K562 (cell line): ENCODE results near the gene TESK2. TPM values are rescaled to one million over a fixed set of nuclear protein-coding genes. Genes with fewer than 3 reads are reported as not detected.
A peak's percentile ranks its signal among the peaks of the same experiment; 100 is the strongest.

Experiments used
- AFF4 ChIP-seq: sonication (generic); formaldehyde crosslinking; IDR thresholded peaks from 2 replicates; pipeline ENCODE4 v1.8.0; 2023; ENCODE audit warnings: mild to moderate bottlenecking, missing genetic modification reagents
- CSDE1 ChIP-seq, 2 experiments: fragments of 450-650 bp; IDR thresholded peaks; 2 replicates each; pipeline ENCODE4 v1.6.1; 2016; ENCODE audit warnings: mild to moderate bottlenecking in 1 of 2
- FIP1L1 ChIP-seq: fragments of 200-400 bp; formaldehyde crosslinking; IDR thresholded peaks from 2 replicates; pipeline ENCODE4 v1.6.1; 2018; ENCODE audit warnings: mild to moderate bottlenecking, low read depth, low read length; ENCODE audit not compliant: poor library complexity, severe bottlenecking
- KDM2B ChIP-seq: fragments of 250-450 bp; sonication (Bioruptor Pico); IDR thresholded peaks from 2 replicates; pipeline ENCODE4 v1.8.0; 2021; ENCODE audit warnings: mild to moderate bottlenecking, moderate library complexity
- MEF2A ChIP-seq: IDR thresholded peaks from 2 replicates; pipeline ENCODE4 v1.6.1; 2011; ENCODE audit warnings: low read depth, mild to moderate bottlenecking, low read length, moderate library complexity; ENCODE audit not compliant: control insufficient read depth
- MGA ChIP-seq: fragments of 450-650 bp; IDR thresholded peaks from 2 replicates; pipeline ENCODE4 v1.6.1; 2016; ENCODE audit warnings: mild to moderate bottlenecking, moderate library complexity
- NCOA4 ChIP-seq: fragments of 450-650 bp; IDR thresholded peaks from 2 replicates; pipeline ENCODE4 v1.6.1; 2018; ENCODE audit warnings: mild to moderate bottlenecking; ENCODE audit not compliant: partially characterized antibody
- PHB2 ChIP-seq: fragments of 450-650 bp; IDR thresholded peaks from 2 replicates; pipeline ENCODE4 v1.6.1; 2017; ENCODE audit warnings: low read depth
- RNF2 ChIP-seq: sonication (generic); IDR thresholded peaks from 2 replicates; pipeline ENCODE4 v1.6.1; 2016
- SIN3A ChIP-seq, 2 experiments: fragments of 150-350 bp in 1 of 2; IDR thresholded peaks; 2 replicates each; pipeline ENCODE4 v1.6.1; 2011 to 2016; ENCODE audit warnings: borderline replicate concordance in 2 of 2, low read depth in 2 of 2, low read length in 2 of 2, mild to moderate bottlenecking in 2 of 2, moderate library complexity in 2 of 2; ENCODE audit not compliant: control insufficient read depth in 1 of 2
- SRSF3 ChIP-seq: fragments of 200-400 bp; formaldehyde crosslinking; IDR thresholded peaks from 2 replicates; pipeline ENCODE4 v1.6.1; 2016; ENCODE audit warnings: mild to moderate bottlenecking, low read length, moderate library complexity; ENCODE audit not compliant: insufficient read depth
- ZNF785 ChIP-seq: fragments of 250-450 bp; sonication (Bioruptor Pico); IDR thresholded peaks from 2 replicates; pipeline ENCODE4 v1.4.0; 2020; ENCODE audit warnings: mild to moderate bottlenecking
- polyA plus RNA-seq, 8 experiments: library from polyadenylated mRNA; depleted of rRNA in 4 of 8; stranded (reverse) in 5 of 8; unstranded in 3 of 8; fragments of >200 nt; fragmentation: Nextera tagmentation in 2 of 8; fragmentation: Illumina TruSeq in 1 of 8; extraction: Ambion mirVana in 2 of 8; extraction: Trizol in 1 of 8; gene quantifications; 2 replicates each; pipeline versions ENCODE4 v1.2.1 to v1.2.3, GENCODE V29; 2011 to 2014; ENCODE audit warnings: inconsistent platforms in 1 of 8, missing spikeins in 1 of 8
- total RNA-seq, 7 experiments: library from RNA; depleted of rRNA in 6 of 7; stranded (reverse); fragments of >200 nt in 6 of 7; fragmentation: Illumina TruSeq in 2 of 7; extraction: Trizol in 2 of 7; gene quantifications; 2 replicates each; pipeline versions ENCODE4 v1.2.1 to v1.2.3, GENCODE V29; 2011 to 2021; ENCODE audit warnings: low replicate concordance in 1 of 7

TESK2 gene
- total and polyA plus RNA-seq, 9 of the 15 experiments (the other 6 are each of a cell fraction or from before 2014, with no cell fraction given), result 1.6 to 5.3 (median 3.7) TPM

- TF ChIP-seq MEF2A (0 out of 2 replicates have a peak, but pooled peaks have one; percentile 19), CSDE1 (IDR thresholded peaks at IDR 0.05) (peak in 1 of 2 experiments; percentile 14; a peak in 1 of 4 replicates), RNF2 (no peak; the same call in 1 of the 2 replicates), MGA (peak; percentile 48), KDM2B (CRISPR knock-in tag) (no peak), PHB2 (no peak), ZNF785 (no peak), SRSF3 (no peak), AFF4 (peak; percentile 90), SIN3A (IDR thresholded peaks at IDR 0.05; ENCODE audit: borderline replicate concordance in 2 of 2, control insufficient read depth in 1 of 2, low read depth in 2 of 2, low read length in 2 of 2) (peak in 1 of 2 experiments; percentile 65; a peak in 1 of 4 replicates), FIP1L1 (peak; percentile 60), NCOA4 (no peak)
These were observed 187.2 kb downstream of the TESK2 start (continued) for GRCh38 chr1:45303520-45304310.
